Measurements from ENCODE around the gene STX1A. TPM values are rescaled to one million over a fixed set of nuclear protein-coding genes. Genes with fewer than 3 reads are reported as not detected.

Gene STX1A
- 1 to 10 TPM; 5.9 to 9.5 (median 8.5) TPM for total RNA-seq

- Histone ChIP-seq H3K4me1 (peaks cover 4 to 7% of the 10 kb centered on the region in 2 donors), H3K4me3 (peak within 1 kb of the TSS; percentile 66 to 91 (median 83)), H3K27ac (no peak within 1 kb of the TSS), H3K36me3 (no peaks in the 10 kb centered on the region), H3K27me3 (no peaks in the 10 kb centered on the region), H3K9me3 (no peaks in the 10 kb centered on the region)
- DNase-seq (ENCODE audit: low spot score in 2 of 2) = peak in 1 of 2 donors; percentile 43
- no peak for TF ChIP-seq POLR2AphosphoS5 (IDR thresholded peaks at IDR 0.05)
- TF ChIP-seq POLR2A (IDR thresholded peaks at IDR 0.05) = no peak
- no peak for TF ChIP-seq CTCF (IDR thresholded peaks at IDR 0.05)
- intact Hi-C loops (cut with DNase I; ENCODE audit: low total_unique reads) = no loop called here
Observed at GRCh38 chr7:73718905-73719805, at the start of gene STX1A. Gene STX1A (minus strand): TSS chr7:73719669. CDS start chr7:73719631, 38 bp downstream.

GRCh38 chr7:73768641-73769480 is 49.4 kb upstream of the STX1A start:
- Histone ChIP-seq H3K4me1 (peaks cover 0 to 2% of the 10 kb centered on the region in 2 donors), H3K27me3 (peaks cover 0 to 21% of the 10 kb centered on the region in 2 donors), H3K4me3 (peak overlapping the region in 2 of 3 donors; percentile 52 to 67), H3K27ac (peak overlapping the region; percentile 85 to 94), H3K36me3 (no peaks in the 10 kb centered on the region), H3K9me3 (no peaks in the 10 kb centered on the region)
- intact Hi-C loops (cut with DNase I; ENCODE audit: low total_unique reads) = no loop called here
- DNase-seq (ENCODE audit: low spot score in 2 of 2) = no peak
- TF ChIP-seq CTCF (IDR thresholded peaks at IDR 0.05) (no peak), POLR2AphosphoS5 (IDR thresholded peaks at IDR 0.05) (no peak), POLR2A (IDR thresholded peaks at IDR 0.05) (no peak)

GRCh38 chr7:73766556-73767229 is 47.2 kb upstream of the STX1A start:
- H3K27me3 ChIP-seq = peaks cover 0 to 21% of the 10 kb centered on the region in 2 donors
- no peaks in the 10 kb centered on the region for H3K36me3 ChIP-seq
- peak overlapping the region in 1 of 2 donors; percentile 33 for H3K27ac ChIP-seq
- TF ChIP-seq POLR2A (IDR thresholded peaks at IDR 0.05) (no peak), CTCF (IDR thresholded peaks at IDR 0.05) (no peak), POLR2AphosphoS5 (IDR thresholded peaks at IDR 0.05) (no peak)
- no peak for DNase-seq (ENCODE audit: low spot score in 2 of 2)
- no peaks in the 10 kb centered on the region for H3K9me3 ChIP-seq
- H3K4me3 ChIP-seq = no peak overlapping the region
- H3K4me1 ChIP-seq = peaks cover 0 to 2% of the 10 kb centered on the region in 2 donors
- intact Hi-C loops (cut with DNase I; ENCODE audit: low total_unique reads) = no loop called here

GRCh38 chr7:73762659-73762999 is 43.2 kb upstream of the STX1A start:
- Histone ChIP-seq H3K4me3 (no peak overlapping the region), H3K27ac (no peak overlapping the region), H3K4me1 (no peaks in the 10 kb centered on the region), H3K27me3 (no peaks in the 10 kb centered on the region), H3K36me3 (no peaks in the 10 kb centered on the region), H3K9me3 (no peaks in the 10 kb centered on the region)
- intact Hi-C loops (cut with DNase I; ENCODE audit: low total_unique reads) = no loop called here
- TF ChIP-seq POLR2A (IDR thresholded peaks at IDR 0.05) (no peak), CTCF (IDR thresholded peaks at IDR 0.05) (no peak), POLR2AphosphoS5 (IDR thresholded peaks at IDR 0.05) (no peak)
- DNase-seq (ENCODE audit: low spot score in 2 of 2) = no peak
